ENCODE results near the gene FOXC2. TPM values are rescaled to one million over a fixed set of nuclear protein-coding genes. Genes with fewer than 3 reads are reported as not detected.

The FOXC2 gene
- 0.12 and 0.16 TPM in 2 replicates for total RNA-seq

DNA sequence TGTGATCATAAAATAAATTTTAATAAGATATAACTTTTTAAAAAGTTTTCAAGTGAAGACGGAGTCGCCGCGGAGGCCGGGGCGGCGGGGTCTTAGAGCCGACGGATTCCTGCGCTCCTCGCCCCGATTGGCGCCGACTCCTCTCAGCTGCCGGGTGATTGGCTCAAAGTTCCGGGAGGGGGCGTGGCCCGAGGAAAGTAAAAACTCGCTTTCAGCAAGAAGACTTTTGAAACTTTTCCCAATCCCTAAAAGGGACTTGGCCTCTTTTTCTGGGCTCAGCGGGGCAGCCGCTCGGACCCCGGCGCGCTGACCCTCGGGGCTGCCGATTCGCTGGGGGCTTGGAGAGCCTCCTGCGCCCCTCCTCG is at the start of gene FOXC2:
FOXC2 (plus strand) TSS at position 229 of the 365 bp plus-strand sequence. CDS start 507 bp downstream, outside the sequence.

DNA sequence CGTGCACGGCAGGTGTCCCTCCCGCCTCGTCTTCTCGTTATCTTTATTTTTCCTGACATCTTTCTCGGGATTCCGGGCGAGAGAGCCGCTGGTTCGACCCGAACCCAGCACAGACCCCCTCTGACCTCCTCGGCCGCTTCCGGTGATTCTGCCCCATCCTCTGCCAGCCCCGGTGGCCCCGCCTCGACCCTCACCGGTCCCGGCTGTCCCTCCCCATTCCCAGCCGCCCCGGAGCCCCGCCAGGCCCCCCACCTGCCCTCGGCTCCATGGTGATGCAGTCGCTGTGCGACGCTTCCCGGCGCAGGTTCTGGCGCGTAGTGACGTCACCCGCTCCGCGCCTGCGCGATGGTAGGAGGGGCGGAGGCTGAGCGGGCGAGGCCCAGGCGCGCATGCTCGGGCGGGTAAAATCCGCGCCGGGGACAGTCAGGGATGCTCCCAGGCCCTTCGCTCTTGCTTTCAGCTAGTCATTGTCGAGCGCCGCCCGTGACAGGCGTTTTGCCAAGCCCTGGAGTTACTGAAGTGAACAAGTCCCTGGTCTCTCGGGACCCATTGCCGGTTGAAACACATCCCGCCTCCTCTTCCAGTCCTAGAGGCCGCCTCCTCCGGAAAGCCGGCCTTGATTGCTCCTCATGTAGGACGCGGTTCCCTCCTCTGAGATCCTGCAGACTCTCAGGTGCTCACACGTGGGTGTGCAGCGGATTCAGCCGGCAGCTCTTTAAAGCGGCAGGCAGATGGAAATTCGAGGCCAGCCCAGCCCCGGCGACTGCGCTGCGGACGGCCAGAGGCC is 11.5 kb upstream of the FOXC2 start, which contains the start of gene MTHFSD:
MTHFSD (minus strand) TSS at position 319 of the 787 bp plus-strand sequence; CDS start at position 268, 51 bp downstream.

DNA sequence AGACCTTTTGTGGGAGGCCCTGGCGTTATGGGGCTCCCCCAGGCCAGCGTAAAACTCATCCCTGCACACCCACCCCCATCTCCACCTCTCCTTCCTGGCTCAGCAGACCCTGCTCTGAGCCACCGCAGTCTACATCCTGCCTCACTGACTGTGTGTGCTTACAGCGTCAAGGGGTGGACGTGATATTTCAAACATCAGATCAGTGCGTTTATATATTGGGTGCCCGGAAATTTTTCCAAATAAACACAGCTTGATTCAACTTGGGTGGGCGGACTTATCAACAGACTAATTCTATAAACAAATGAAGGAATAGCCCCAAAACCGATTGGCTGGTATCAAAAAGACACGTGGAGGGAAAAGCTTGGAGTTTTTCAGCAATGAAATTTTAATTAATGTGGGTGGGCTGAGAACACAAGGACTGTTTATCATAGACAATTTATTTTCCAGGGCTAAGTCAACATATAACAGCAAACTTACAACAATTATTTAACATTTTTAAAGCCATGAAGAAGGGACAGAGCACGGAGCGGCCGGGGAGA is 11.5 kb downstream of the FOXC2 start, which contains the start of gene FOXL1:
FOXL1 (plus strand) TSS at position 489 of the 539 bp plus-strand sequence. CDS start 175 bp downstream, outside the sequence.

Other genes with a start within 250 kb of the FOXC2 start
- 0.61 and 0.81 TPM in 2 replicates for gene FOXF1, start 56.3 kb upstream of the FOXC2 start, total RNA-seq
- gene MTHFSD, start 11.6 kb upstream of the FOXC2 start, total RNA-seq, result 11.5 and 19.3 TPM in 2 replicates
- 2.9 TPM in 2 replicates for gene FOXL1, start 11.7 kb downstream of the FOXC2 start, total RNA-seq